ENCODE data around the gene KIF21B. TPM values are rescaled to one million over a fixed set of nuclear protein-coding genes. Genes with fewer than 3 reads are reported as not detected.
"Not testable (repeated sequence)": the region's sequence is repeated elsewhere in the genome, so short reads cannot be mapped to it uniquely, and the experiment has no call there.

The KIF21B gene
- total and polyA plus RNA-seq, 5 experiments from 2014 or later: 2.2 to 95.3 (median 8.3) TPM

DNA sequence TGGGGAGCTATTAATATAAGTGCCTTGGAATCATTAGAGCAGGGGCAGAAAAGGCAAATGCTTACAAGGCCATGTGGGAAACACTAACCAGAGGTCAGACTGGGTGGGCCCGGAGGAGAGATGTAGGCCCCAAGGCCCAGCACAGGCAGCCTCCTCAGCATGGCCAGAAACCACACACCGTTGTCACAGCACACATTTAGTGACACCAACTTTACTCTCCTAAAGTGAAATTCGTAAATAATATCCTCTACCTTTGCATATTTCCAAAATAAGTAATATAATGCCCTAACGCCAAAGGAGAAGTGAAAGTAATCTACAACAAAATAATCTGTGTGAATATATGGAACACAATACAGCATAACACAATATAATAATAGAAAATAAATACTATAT, 62.6 kb downstream of the KIF21B start:
- DNase-seq: no peak
- H3K27me3 Mint-ChIP-seq: no peaks in the 10 kb centered on the region
- ATAC-seq: no peak
- no peak overlapping the region for H3K4me3 Mint-ChIP-seq
- H3K4me1 Mint-ChIP-seq: peaks cover 0 to 3% (median 0%) of the 10 kb centered on the region in 4 donors
- no peak overlapping the region for H3K27ac Mint-ChIP-seq
- POLR2A ChIA-PET: no interaction called here
- no peaks in the 10 kb centered on the region for H3K9me3 Mint-ChIP-seq
- H3K36me3 Mint-ChIP-seq: no peaks in the 10 kb centered on the region

DNA sequence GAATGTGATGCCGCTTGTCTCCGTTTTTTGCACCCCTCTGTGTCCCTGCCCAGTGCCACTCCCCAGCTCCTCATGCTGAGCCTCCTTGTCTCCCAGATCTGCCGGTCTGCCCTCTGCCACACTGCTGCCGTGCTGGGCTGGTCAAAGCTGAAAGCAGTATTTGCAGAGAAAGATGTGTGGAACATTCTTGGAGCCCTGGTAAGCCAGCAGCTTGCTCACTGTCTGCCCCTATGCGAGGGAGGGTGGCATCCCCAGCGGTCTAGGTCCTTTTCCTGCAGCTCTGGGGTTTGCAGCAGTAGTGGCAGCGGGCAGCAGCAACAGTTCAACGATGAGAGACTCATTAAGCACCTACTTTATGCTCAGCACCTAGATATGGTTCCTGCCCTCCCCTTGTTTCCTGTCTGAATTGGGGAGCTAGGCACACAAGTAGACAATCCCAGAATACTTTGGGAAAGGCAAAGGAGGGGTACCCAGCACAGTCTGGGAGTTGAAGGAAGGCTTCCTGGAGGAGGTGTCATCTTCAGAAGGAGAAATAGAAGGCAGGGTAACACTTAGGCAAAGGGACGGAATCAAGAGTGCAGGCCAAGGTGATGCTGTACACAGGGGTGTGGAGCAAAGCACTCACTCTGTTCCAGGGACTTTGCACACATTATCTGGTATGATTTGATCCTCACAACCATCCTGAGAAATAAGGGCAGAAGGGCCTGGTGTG, 63.1 kb downstream of the KIF21B start:
- Mint-ChIP-seq H3K27ac (peak overlapping the region in 1 of 10 donors; percentile 11), H3K4me1 (peaks cover 0 to 3% (median under 1%) of the 10 kb centered on the region in 4 donors), H3K4me3 (no peak overlapping the region), H3K27me3 (peaks cover 0 to 3% (median 3%) of the 10 kb centered on the region in 5 donors), H3K9me3 (no peaks in the 10 kb centered on the region), H3K36me3 (no peaks in the 10 kb centered on the region)
- no peak for ATAC-seq
- POLR2A ChIA-PET: no interaction called here
- no peak for DNase-seq

GRCh38 chr1:200959411-200959921, 64.0 kb downstream of the KIF21B start:
- H3K36me3 Mint-ChIP-seq: no peaks in the 10 kb centered on the region
- ATAC-seq (no peak), DNase-seq (no peak)
- H3K27me3 Mint-ChIP-seq: peaks cover 2 to 7% (median 4%) of the 10 kb centered on the region in 5 donors
- no peak overlapping the region for H3K27ac Mint-ChIP-seq
- POLR2A ChIA-PET: no interaction called here
- H3K4me1 Mint-ChIP-seq: peaks cover 0 to 3% (median under 1%) of the 10 kb centered on the region in 4 donors
- H3K4me3 Mint-ChIP-seq: no peak overlapping the region
- H3K9me3 Mint-ChIP-seq: no peaks in the 10 kb centered on the region

GRCh38 chr1:200958597-200958996, 64.9 kb downstream of the KIF21B start:
- POLR2A ChIA-PET: interaction anchor here (0.6 kb wide), 1 partner anchor 195 kb away, joined by 3 read pairs; no protein-coding TSS in a partner anchor
- peaks cover 4 to 10% (median 7%) of the 10 kb centered on the region in 5 donors for H3K27me3 Mint-ChIP-seq
- H3K4me1 Mint-ChIP-seq: peaks cover 0 to 3% (median under 1%) of the 10 kb centered on the region in 4 donors
- H3K36me3 Mint-ChIP-seq: no peaks in the 10 kb centered on the region
- H3K27ac Mint-ChIP-seq: no peak overlapping the region
- no peaks in the 10 kb centered on the region for H3K9me3 Mint-ChIP-seq
- DNase-seq (no peak), ATAC-seq (no peak)
- H3K4me3 Mint-ChIP-seq: no peak overlapping the region

DNA sequence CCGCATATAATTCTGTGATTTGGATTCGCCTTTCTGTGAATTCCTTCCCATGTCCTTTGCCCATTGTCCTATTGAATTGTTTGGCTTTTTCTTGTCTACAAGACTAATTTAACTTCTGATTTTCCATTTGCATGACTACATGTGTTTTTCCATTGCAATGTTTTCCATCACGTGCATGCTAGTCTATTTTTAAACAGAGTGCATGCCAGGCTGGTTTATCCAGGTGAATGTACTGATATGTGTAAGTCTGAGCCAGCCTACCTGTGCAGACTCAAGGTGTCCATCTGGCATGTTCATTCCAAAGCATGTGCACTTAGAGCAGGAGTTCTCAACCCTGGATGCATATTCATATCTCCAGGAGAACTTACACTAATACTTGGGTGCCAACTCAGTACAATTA, 69.1 kb downstream of the KIF21B start:
- Mint-ChIP-seq H3K4me3 (no peak overlapping the region), H3K27me3 (peaks cover 4 to 10% (median 7%) of the 10 kb centered on the region in 5 donors), H3K9me3 (no peaks in the 10 kb centered on the region), H3K4me1 (peaks cover 0 to 2% (median 0%) of the 10 kb centered on the region in 4 donors), H3K27ac (no peak overlapping the region), H3K36me3 (no peaks in the 10 kb centered on the region)
- POLR2A ChIA-PET: no interaction called here
- no peak for ATAC-seq
- no peak for DNase-seq

GRCh38 chr1:200951016-200951415, 72.5 kb downstream of the KIF21B start:
- POLR2A ChIA-PET: no interaction called here
- peaks cover 7 to 20% (median 9%) of the 10 kb centered on the region in 5 donors for H3K27me3 Mint-ChIP-seq

DNA sequence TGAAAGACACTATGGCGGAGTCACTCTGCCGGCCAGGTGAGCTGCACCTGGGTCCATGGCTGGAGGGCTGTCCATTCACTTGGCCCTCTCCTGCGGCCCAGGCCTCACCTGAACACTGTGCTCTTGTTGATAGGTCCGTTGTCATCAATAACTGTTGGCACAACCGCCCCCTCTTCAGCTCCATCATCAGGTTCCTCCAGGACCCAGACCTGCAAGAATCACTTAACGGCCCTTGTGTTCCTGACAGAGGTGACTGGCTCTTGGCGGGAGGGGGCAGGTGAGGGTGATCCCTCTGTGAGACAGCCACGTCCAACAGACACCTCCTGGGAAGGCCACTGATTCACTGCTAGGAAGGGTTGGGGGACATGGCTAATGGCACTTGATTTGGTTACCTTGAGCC, 73.9 kb downstream of the KIF21B start:
- DNase-seq: no peak
- H3K27ac Mint-ChIP-seq: no peak overlapping the region
- POLR2A ChIA-PET: no interaction called here
- peaks cover 0 to 15% (median 8%) of the 10 kb centered on the region in 5 donors for H3K27me3 Mint-ChIP-seq
- H3K36me3 Mint-ChIP-seq: peaks cover 0 to 14% (median 13%) of the 10 kb centered on the region in 3 donors
- H3K9me3 Mint-ChIP-seq: peaks cover 0 to 16% (median 8%) of the 10 kb centered on the region in 9 donors
- no peaks in the 10 kb centered on the region for H3K4me1 Mint-ChIP-seq
- no peak overlapping the region for H3K4me3 Mint-ChIP-seq
- ATAC-seq: no peak

More at GRCh38 chr1:200951016-200951415, 72.5 kb downstream of the KIF21B start:
- Mint-ChIP-seq H3K4me3 (no peak overlapping the region), H3K9me3 (peaks cover 0 to 16% (median 8%) of the 10 kb centered on the region in 9 donors), H3K27ac (no peak overlapping the region), H3K4me1 (peaks cover 0 to 2% (median 0%) of the 10 kb centered on the region in 4 donors), H3K36me3 (peaks cover 0 to 13% (median 9%) of the 10 kb centered on the region in 3 donors)
- DNase-seq (no peak), ATAC-seq (no peak)

DNA sequence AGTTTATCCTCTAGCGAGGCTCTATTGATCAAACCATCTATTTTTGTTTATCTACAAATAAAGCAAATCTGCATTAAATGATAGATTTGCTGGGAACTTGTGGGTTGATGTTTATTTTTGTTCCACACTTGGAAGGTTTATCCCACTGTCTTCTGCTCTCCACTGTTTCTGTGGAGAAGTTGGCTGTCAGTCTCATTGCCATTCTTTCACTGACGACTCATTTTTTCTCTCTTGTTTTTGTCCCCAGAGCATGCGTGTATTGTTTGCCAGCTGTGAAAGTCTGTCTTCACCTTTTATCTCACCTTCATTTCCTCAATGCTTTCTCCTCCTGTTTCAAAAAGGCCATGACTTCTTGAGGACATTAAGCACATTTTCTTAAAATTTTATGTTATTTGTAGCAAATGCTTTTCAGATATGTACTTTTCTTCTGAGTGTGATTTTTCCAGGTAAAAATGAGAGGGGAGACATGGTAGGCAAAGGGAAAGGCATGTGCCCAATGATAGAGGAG, 76.4 kb downstream of the KIF21B start:
- Mint-ChIP-seq H3K4me3 (no peak overlapping the region), H3K27me3 (peaks cover 0 to 12% (median 3%) of the 10 kb centered on the region in 5 donors), H3K27ac (no peak overlapping the region), H3K36me3 (peaks cover 0 to 26% (median 18%) of the 10 kb centered on the region in 3 donors), H3K9me3 (peaks cover 3 to 22% (median 11%) of the 10 kb centered on the region in 9 donors), H3K4me1 (no peaks in the 10 kb centered on the region)
- DNase-seq (no peak), ATAC-seq (no peak)
- POLR2A ChIA-PET: no interaction called here

- ATAC-seq: no peak
- H3K9me3 Mint-ChIP-seq: peaks cover 6 to 42% (median 16%) of the 10 kb centered on the region in 9 donors
- POLR2A ChIA-PET: no interaction called here
- peak overlapping the region in 1 of 10 donors; percentile 39 for H3K27ac Mint-ChIP-seq
- peaks cover 0 to 31% (median 26%) of the 10 kb centered on the region in 3 donors for H3K36me3 Mint-ChIP-seq
- peaks cover 0 to 12% (median 3%) of the 10 kb centered on the region in 5 donors for H3K27me3 Mint-ChIP-seq
- H3K4me3 Mint-ChIP-seq: no peak overlapping the region
- DNase-seq: no peak
- no peaks in the 10 kb centered on the region for H3K4me1 Mint-ChIP-seq
Measured at GRCh38 chr1:200945111-200945510, 78.4 kb downstream of the KIF21B start.

DNA sequence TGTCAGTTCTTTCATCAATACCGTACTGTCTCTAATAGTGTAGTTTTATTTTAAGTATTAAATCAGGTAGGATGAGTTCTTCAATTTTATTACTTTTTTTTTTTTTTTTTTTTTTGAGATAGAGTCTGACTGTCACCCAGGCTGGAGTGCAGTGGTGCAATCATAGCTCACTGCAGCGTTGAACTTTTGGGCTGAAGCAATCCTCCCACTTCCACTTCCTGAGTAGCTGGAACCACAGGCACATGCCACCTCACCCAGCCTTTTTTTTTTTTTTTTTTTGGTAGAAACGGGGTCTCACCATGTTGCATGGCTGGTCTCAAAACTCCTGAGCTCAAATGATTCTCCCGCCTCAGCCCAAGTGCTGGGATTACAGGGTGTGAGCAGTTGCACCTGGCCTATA, 84.6 kb downstream of the KIF21B start:
- H3K27me3 Mint-ChIP-seq: peaks cover 0 to 1% (median 0%) of the 10 kb centered on the region in 5 donors
- peaks cover 0 to 13% (median 9%) of the 10 kb centered on the region in 3 donors for H3K36me3 Mint-ChIP-seq
- POLR2A ChIA-PET: interaction anchor here (0.6 to 1.1 kb wide), 4 partner anchors 9 to 66 kb away, joined by 3 to 5 read pairs (median 4); no protein-coding TSS in a partner anchor
- ATAC-seq: peak in 1 of 2 donors; percentile 62
- H3K4me3 Mint-ChIP-seq: peak overlapping the region in 1 of 10 donors; percentile 14
- peak in 3 of 10 donors; percentile 7 to 33 (median 12) for DNase-seq
- peaks cover 0 to 28% (median 10%) of the 10 kb centered on the region in 9 donors for H3K9me3 Mint-ChIP-seq
- peaks cover 0 to 8% (median 2%) of the 10 kb centered on the region in 4 donors for H3K4me1 Mint-ChIP-seq
- H3K27ac Mint-ChIP-seq: no peak overlapping the region

DNA sequence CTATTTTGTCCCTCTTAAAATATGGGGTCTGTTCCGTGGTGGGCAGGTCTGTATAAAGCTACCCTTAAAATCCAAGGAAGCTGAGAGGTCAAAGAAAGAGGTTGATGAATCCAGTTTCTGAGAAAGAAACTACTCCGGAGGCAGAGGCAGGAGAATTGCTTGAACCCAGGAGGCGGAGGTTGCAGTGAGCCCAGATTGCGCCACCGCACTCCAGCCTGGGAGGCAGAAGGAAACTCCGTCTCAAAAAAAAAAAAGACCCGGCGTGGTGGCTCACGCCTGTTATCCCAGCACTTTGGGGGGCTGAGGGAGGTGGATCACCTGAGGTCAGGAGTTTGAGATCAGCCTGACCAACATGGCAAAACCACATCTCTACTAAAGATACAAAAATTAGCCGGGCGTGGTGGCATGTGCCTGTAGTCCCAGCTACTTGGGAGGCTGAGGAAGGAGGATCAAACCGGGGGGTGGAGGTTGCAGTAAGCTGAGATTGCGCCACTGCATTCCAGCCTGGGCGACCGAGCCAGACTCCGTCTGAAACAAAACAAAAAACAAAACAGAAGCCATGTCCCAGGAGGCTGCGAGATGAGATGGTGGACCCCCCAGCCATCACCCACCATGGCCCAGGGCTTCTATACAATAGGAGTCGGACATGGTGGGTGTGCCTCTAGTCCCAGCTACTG, 88.1 kb downstream of the KIF21B start:
- DNase-seq, H3K4me3 Mint-ChIP-seq, ATAC-seq, H3K27ac Mint-ChIP-seq, H3K36me3 Mint-ChIP-seq, POLR2A ChIA-PET, H3K4me1 Mint-ChIP-seq, H3K9me3 Mint-ChIP-seq, H3K27me3 Mint-ChIP-seq: not testable (repeated sequence)

DNA sequence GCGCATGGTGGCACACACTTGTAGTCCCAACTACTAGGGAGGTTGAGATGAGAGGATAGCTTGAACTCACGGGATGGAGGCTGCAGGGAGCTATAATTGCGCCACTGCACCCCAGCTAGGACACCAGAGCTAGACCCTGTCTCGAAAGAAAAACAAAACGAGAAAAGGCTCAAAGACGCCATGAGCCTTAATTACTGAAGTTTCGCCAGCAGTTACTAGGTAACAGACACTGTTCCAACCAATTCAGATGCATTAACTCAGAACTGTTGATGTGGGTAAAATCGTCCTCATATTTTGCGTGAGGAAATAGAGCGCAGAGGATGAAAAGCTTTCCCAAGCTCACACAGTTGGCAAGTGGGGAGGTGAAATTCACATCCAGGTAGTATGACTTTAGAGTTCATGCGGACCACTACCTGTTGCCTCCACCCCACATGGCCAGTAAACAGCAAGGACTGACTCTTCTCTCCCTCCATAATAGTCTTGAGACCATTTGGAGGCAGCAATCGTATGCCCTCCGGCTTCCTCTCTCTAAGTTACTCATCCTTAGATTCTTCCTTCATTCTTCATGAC, 88.8 kb downstream of the KIF21B start:
- Mint-ChIP-seq H3K36me3 (no peaks in the 10 kb centered on the region), H3K27me3 (peaks cover 0 to 2% (median 0%) of the 10 kb centered on the region in 5 donors), H3K4me3 (no peak overlapping the region), H3K27ac (no peak overlapping the region), H3K9me3 (no peaks in the 10 kb centered on the region), H3K4me1 (peaks cover 0 to 8% (median 2%) of the 10 kb centered on the region in 4 donors)
- POLR2A ChIA-PET: no interaction called here
- ATAC-seq (no peak), DNase-seq (no peak)
